UCSD-AML1 (cell line): ENCODE measurements around the gene CRYBG1.
A peak's percentile ranks its signal among the peaks of the same experiment; 100 is the strongest.
"Not testable (repeated sequence)": the region's sequence is repeated elsewhere in the genome, so short reads cannot be mapped to it uniquely, and the experiment has no call there.

Experiments
- DNase-seq: peaks from one replicate; lab custom pipeline; 2025; ENCODE audit not compliant: unreplicated experiment; lab: John Stamatoyannopoulos, UW

Gene CRYBG1

GRCh38 chr6:106581468-106581867, 221.0 kb downstream of the CRYBG1 start:
- DNase-seq, result no peak

- DNase-seq, result no peak
Observed at GRCh38 chr6:106586815-106587415, 226.4 kb downstream of the CRYBG1 start.

- DNase-seq, result not testable (repeated sequence)
Observed at GRCh38 chr6:106588937-106589336, 228.4 kb downstream of the CRYBG1 start.

GRCh38 chr6:106591111-106591825, 230.8 kb downstream of the CRYBG1 start:
- DNase-seq, result no peak

- no peak for DNase-seq
Observed at GRCh38 chr6:106599440-106599839, 238.9 kb downstream of the CRYBG1 start.

- no peak for DNase-seq
Observed at GRCh38 chr6:106600329-106600728, 239.8 kb downstream of the CRYBG1 start.

- DNase-seq, result no peak
Observed at GRCh38 chr6:106608080-106608668, 247.7 kb downstream of the CRYBG1 start.

GRCh38 chr6:106609699-106610098, 249.2 kb downstream of the CRYBG1 start:
- peak; percentile 18 for DNase-seq

GRCh38 chr6:106611030-106611429, 250.5 kb downstream of the CRYBG1 start:
- DNase-seq, result no peak

- no peak for DNase-seq
Observed at GRCh38 chr6:106612671-106613416, 252.3 kb downstream of the CRYBG1 start.

GRCh38 chr6:106613590-106613989, 253.1 kb downstream of the CRYBG1 start:
- no peak for DNase-seq

- DNase-seq, result no peak
Observed at GRCh38 chr6:106614166-106614565, 253.6 kb downstream of the CRYBG1 start.

GRCh38 chr6:106614592-106615257, 254.2 kb downstream of the CRYBG1 start:
- DNase-seq, result no peak

GRCh38 chr6:106617302-106617701, 256.8 kb downstream of the CRYBG1 start:
- no peak for DNase-seq

- no peak for DNase-seq
Observed at GRCh38 chr6:106617857-106618256, 257.3 kb downstream of the CRYBG1 start.

GRCh38 chr6:106618324-106618723, 257.8 kb downstream of the CRYBG1 start:
- no peak for DNase-seq

GRCh38 chr6:106619223-106619622, 258.7 kb downstream of the CRYBG1 start:
- no peak for DNase-seq

- no peak for DNase-seq
Observed at GRCh38 chr6:106620931-106621672, 260.6 kb downstream of the CRYBG1 start.
